ENCODE data around the gene MYL4.
"Not testable (repeated sequence)": the region's sequence is repeated elsewhere in the genome, so short reads cannot be mapped to it uniquely, and the experiment has no call there.

Gene MYL4

DNA sequence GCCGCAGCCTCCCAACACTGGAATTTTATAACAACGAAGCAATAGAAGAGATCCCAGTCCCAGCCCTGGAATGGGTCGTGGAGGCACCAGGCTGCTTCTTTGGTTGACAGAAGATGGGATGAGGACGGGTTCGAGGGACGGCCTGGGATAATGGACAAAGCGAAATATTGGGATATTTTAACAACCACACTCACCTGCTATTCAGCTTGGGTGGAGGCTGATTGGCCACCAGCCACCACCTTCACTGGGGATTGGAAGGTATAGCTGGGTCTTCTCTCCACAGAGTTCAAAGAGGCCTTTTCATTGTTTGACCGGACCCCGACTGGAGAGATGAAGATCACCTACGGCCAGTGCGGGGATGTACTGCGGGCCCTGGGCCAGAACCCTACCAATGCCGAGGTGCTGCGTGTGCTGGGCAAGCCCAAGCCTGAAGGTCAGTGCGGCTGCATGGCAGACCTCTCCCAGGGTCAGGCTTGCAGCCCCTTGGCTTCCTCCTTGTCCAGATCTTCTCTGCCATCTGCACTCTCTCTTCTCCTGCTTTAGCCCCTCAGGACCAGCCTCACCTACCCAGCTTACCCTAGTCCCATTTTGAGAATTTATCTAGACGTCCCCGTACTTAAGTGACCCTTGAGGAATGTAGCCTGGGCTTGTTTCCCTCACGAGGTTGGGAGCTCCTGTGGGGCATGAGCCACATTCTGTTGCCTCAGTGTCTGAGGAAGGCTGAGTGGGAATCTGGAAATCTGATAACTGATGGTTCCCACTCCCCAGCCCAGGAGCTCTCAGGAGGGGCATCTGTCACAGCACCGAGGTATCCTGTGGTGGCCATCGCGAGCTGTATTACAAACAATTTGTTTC, 10.7 kb downstream of the MYL4 start:
- no peak for DNase-seq (ENCODE audit: extremely low read depth in 1 of 2, low read depth in 1 of 2)

DNA sequence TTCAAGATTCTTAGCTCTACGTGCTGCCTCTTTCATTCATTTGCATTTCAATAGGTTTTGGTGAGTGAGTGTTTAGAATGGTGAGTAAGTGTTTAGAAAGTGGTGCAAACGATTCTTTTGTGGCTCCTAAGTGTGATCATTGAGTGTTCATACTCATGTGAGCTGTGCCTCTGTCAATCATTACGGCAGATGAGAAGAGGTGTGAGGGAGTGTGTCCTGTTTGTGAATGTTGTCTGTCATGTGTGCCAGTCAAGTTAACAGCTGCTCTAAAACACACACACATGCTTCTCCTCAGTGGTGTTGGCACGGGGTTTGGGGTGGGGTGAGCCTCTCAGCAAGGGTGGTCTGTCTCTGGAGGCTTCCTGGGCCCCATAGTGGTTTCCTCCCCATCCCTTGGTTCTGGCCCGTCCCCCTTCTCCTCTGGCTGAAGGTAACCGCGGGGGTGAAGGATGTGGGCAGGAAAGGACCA, 11.4 kb downstream of the MYL4 start:
- DNase-seq (ENCODE audit: extremely low read depth in 1 of 2, low read depth in 1 of 2) = no peak

DNA sequence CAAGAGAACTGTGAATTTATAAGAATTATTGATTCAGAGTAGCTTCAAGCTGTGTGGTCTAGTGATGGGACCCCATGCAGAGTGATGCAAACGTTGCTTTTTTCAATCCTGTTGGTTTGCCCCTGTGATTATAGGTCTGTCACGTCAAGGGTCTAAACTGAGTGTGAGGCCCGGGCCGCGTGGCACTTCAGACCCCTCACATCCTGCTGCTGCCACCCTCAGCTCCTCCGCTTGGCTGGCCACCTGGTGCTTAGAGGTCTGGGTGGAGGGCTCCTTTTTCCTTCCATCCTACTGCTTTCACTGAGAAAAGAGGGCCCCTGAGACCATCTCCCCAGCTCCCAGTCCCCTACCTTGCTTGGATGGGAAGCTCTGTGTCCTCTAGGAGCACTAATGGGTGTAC, 12.0 kb downstream of the MYL4 start:
- DNase-seq (ENCODE audit: extremely low read depth in 1 of 2, low read depth in 1 of 2) = no peak

- DNase-seq (ENCODE audit: extremely low read depth in 1 of 2, low read depth in 1 of 2) = no peak
These were observed 12.9 kb downstream of the MYL4 start for GRCh38 chr17:47222047-47222446.

GRCh38 chr17:47223007-47223406, 13.9 kb downstream of the MYL4 start:
- no peak for DNase-seq (ENCODE audit: extremely low read depth in 1 of 2, low read depth in 1 of 2)

- no peak for DNase-seq (ENCODE audit: extremely low read depth in 1 of 2, low read depth in 1 of 2)
These were observed 14.3 kb downstream of the MYL4 start for GRCh38 chr17:47223460-47223859.

GRCh38 chr17:47224077-47224476, 14.9 kb downstream of the MYL4 start:
- not testable (repeated sequence) for DNase-seq (ENCODE audit: extremely low read depth in 1 of 2, low read depth in 1 of 2)

DNA sequence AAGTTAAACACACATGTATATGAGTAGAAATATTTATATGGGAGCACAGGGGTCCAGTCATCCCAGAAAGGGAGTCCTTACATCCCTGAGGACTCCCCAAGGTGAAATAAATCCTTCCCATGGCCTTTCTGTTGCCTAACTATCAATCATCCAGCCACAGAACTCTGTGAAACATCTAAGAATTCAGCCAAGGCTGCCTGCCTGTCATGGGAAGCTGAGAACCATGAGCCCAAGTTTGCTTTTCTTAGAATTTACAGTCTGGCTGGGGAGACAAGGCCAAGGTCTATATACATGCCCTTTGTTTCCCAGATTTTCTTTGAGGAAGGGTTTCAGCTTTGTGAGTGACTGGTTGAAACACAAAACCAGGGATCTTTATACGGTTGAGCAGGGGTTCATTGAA, 15.8 kb downstream of the MYL4 start:
- DNase-seq (ENCODE audit: extremely low read depth in 1 of 2, low read depth in 1 of 2) = no peak

GRCh38 chr17:47225436-47225858, 16.3 kb downstream of the MYL4 start:
- DNase-seq (ENCODE audit: extremely low read depth in 1 of 2, low read depth in 1 of 2) = no peak

- DNase-seq (ENCODE audit: extremely low read depth in 1 of 2, low read depth in 1 of 2) = no peak
These were observed 17.0 kb downstream of the MYL4 start for GRCh38 chr17:47225911-47226688.

DNA sequence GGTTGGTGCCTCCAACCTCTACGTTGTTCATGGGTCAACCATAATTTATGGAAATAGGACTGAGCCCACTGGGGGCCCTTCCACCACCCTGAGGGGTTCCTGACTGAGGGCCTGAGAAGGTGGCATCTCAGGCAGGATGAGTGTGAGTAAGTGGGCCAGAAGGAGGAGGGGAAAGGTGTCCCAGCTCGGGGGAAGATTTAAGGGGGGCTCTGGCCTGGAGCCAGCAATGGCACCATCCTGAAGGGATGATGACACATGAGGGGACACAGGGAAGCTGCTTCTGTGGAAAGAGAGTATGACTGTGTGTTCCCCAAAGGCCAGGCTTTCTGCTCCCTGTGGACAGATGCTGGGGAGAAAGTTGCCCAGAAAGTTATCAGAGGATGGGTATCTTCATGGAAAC, 18.7 kb downstream of the MYL4 start:
- DNase-seq (ENCODE audit: extremely low read depth in 1 of 2, low read depth in 1 of 2) = no peak

- peak; percentile 52 to 74 for DNase-seq (ENCODE audit: extremely low read depth in 1 of 2, low read depth in 1 of 2)
These were observed 20.6 kb downstream of the MYL4 start for GRCh38 chr17:47229535-47230443.

DNA sequence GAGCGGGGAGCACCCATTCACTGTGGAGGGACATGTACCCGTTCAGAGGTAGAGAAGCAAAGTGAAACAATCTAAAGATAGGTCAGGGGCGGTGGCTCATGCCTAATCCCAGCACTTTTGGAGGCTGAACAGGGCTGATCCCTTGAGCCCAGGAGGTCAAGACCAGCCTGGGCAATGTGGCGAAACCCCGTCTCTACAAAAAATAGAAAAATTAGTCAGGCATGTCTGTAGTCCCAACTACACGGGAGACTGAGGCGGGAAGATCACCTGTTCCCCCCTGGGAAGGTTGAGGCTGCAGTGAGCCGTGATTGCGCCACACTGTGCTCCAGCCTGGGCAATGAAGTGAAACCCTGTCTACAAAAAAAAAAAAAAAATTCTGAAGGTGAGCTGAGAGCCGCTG, 21.7 kb downstream of the MYL4 start:
- no peak for DNase-seq (ENCODE audit: extremely low read depth in 1 of 2, low read depth in 1 of 2)

GRCh38 chr17:47231334-47231733, 22.2 kb downstream of the MYL4 start:
- no peak for DNase-seq (ENCODE audit: extremely low read depth in 1 of 2, low read depth in 1 of 2)

DNA sequence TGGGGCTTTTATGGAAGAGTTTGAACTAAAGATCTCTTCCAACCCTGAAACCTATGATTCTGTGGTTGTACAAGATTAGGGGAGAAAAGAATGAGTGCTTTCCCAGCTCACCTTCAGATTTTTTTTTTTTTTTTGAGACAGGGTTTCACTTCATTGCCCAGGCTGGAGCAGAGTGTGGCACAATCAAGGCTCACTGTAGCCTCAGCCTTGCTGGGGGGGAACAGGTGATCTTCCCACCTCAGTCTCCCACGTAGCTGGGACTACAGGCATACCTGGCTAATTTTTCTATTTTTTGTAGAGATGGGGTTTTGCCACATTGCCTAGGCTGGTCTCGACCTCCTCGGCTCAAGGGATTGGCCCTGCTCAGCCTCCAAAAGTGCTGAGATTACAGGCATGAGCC, 22.7 kb downstream of the MYL4 start:
- DNase-seq (ENCODE audit: extremely low read depth in 1 of 2, low read depth in 1 of 2) = no peak

DNA sequence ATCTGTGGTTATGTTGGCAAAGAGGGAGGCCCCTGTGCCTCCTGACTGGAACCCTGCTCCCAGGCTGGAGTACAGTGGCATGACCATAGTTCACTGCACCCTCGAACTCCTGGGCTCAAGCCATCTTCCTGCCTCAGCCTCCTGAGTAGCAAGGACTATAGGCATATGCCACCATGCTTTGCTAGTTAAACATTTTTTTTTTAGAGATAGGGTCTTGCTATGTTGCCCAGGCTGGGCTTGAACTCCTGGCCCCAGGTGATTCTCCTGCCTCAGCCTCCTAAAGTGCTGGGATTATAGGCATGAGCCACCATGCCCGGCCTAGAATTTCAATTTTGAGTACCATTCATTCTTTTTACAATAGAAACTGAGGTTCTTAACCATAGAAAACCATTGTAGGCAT, 23.3 kb downstream of the MYL4 start:
- no peak for DNase-seq (ENCODE audit: extremely low read depth in 1 of 2, low read depth in 1 of 2)

DNA sequence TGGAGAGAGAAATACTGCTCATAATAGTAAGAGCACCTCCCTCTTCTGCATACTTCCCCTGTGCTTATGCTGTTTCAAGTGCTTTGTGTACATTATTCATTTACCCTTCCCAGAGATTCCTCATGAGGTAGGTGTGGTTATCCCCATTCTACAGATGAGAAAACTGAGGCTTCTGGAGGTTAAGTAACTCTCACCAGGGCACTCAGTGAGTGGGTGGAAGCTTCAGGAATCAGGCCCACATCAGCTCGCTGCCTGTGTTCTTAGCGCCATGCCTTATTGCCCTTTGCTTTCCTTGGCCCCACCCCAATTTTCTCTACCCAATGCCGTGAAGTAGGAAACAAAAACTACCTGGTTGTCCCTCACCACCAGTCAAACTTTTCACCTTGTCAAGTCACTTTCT, 26.4 kb downstream of the MYL4 start:
- DNase-seq (ENCODE audit: extremely low read depth in 1 of 2, low read depth in 1 of 2) = no peak

DNA sequence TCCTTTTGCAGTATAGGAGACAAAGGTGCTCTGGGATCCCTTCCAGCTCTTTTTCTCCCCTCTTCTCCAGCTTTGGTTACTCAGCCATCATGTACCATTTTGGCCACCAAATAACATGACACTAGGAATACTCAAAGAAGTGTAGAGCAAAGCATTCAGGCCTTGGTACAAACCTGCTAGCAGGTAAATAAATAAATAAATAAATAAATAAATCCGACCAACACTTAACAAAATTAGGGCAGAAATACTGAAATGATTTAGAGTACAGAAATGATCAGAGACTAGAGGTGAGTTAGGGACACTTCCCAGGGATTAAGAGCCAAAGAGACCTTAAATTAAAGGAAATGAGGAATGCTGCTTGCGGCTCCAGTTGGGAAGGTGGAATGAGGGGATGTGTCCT, 26.8 kb downstream of the MYL4 start:
- DNase-seq (ENCODE audit: extremely low read depth in 1 of 2, low read depth in 1 of 2) = no peak

- no peak for DNase-seq (ENCODE audit: extremely low read depth in 1 of 2, low read depth in 1 of 2)
These were observed 28.7 kb downstream of the MYL4 start for GRCh38 chr17:47237841-47238240.

GRCh38 chr17:47238321-47239010, 29.3 kb downstream of the MYL4 start:
- DNase-seq (ENCODE audit: extremely low read depth in 1 of 2, low read depth in 1 of 2) = no peak

DNA sequence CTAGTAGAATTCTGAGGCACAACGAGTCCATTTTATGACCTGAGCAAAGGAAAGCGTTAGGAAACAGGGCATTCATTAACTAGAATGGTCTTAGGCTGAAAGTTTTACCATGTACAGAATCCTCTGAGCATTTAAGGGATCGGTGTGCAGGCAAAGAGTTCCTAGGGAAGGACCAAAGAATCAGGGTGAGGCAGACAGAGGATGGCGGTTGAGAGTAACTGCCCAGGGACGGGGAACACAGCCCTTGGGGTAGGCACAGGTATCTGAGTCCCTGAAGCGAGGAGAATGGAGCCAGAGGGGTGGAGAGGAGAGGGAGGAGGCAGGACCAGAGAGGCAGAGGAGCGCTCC, 30.4 kb downstream of the MYL4 start:
- DNase-seq (ENCODE audit: extremely low read depth in 1 of 2, low read depth in 1 of 2) = no peak

All from stimulated activated CD8-positive, alpha-beta memory T cell treated with anti-CD3 and anti-CD28 coated beads, Interleukin-7, amount 100 ng/mL, for 48 hours (primary cell).